Epithelial cell of esophagus (primary cell): ENCODE measurements around the gene DSCAML1.

Experiments
- DNase-seq: peaks from one replicate; pipeline ENCODE4 v3.0.0; 2010; ENCODE audit warnings: low read depth
- H3K4me3 ChIP-seq: 2 replicates; pipeline ENCODE4 v1.5.1; 2011; ENCODE audit warnings: mild to moderate bottlenecking, low read length, control low read depth
- TF ChIP-seq, protein P1 (sequence below): IDR thresholded peaks from 2 replicates; pipeline ENCODE4 v1.5.1; 2011; ENCODE audit warnings: low read depth, mild to moderate bottlenecking, low read length, control low read depth, inconsistent platforms; ENCODE audit not compliant: insufficient read depth; ENCODE audit errors: missing control alignments

The DSCAML1 gene

GRCh38 chr11:117424781-117425180 lies 372.2 kb downstream of the DSCAML1 start:
- DNase-seq = no peak

DNA sequence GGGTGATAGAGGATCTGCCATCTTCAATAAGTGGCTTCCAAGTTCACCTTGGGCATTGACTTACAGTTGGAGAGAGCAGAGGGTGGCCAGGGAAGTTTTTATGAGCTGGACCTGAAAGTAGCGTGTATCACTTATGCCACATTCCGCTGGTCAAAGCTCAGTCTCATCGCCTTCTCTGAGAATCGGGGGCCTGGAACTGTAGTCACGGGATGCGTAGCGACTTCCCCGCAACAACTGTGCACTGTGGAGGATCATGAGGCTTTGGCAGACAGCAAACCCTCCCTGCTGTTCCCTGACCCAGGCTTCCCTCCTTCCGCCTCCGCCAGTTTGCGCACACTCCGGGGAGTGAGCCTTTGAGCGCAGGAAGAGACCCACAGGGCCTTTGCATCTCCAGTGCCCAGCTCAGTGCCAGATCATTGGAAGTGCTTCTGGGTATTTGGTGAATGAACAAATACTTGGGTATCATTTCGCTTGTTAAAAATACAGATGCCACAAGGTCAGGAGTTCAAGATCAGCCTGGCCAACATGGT lies 373.9 kb downstream of the DSCAML1 start:
- no peak for DNase-seq
- TF ChIP-seq, protein P1, sequence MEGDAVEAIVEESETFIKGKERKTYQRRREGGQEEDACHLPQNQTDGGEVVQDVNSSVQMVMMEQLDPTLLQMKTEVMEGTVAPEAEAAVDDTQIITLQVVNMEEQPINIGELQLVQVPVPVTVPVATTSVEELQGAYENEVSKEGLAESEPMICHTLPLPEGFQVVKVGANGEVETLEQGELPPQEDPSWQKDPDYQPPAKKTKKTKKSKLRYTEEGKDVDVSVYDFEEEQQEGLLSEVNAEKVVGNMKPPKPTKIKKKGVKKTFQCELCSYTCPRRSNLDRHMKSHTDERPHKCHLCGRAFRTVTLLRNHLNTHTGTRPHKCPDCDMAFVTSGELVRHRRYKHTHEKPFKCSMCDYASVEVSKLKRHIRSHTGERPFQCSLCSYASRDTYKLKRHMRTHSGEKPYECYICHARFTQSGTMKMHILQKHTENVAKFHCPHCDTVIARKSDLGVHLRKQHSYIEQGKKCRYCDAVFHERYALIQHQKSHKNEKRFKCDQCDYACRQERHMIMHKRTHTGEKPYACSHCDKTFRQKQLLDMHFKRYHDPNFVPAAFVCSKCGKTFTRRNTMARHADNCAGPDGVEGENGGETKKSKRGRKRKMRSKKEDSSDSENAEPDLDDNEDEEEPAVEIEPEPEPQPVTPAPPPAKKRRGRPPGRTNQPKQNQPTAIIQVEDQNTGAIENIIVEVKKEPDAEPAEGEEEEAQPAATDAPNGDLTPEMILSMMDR = no peak
- H3K4me3 ChIP-seq = no peak overlapping the region

More at GRCh38 chr11:117424781-117425180, 372.2 kb downstream of the DSCAML1 start:
- TF ChIP-seq, protein P1 = no peak
- no peak overlapping the region for H3K4me3 ChIP-seq

DNA sequence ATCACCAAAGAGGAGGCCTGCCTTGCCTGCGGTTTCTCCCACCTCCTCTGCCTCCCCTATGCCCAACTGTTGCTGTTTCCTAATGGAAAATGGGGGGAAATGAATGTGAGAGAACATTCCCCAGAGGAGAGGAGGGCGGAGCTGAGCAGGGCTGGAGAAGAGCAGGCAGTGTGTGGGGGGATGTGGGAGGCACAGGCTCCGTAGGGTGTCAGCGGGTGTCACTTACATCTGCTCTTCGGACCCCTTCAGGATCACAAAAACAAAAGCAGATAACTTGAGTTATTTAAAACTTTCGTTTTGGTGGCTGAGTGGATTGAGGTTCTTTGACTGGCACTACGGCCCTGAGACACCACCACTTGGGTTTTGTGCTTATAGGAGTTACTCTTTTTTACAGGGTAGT lies 375.5 kb downstream of the DSCAML1 start:
- no peak for DNase-seq
- TF ChIP-seq, protein P1 = no peak
- H3K4me3 ChIP-seq = no peak overlapping the region

DNA sequence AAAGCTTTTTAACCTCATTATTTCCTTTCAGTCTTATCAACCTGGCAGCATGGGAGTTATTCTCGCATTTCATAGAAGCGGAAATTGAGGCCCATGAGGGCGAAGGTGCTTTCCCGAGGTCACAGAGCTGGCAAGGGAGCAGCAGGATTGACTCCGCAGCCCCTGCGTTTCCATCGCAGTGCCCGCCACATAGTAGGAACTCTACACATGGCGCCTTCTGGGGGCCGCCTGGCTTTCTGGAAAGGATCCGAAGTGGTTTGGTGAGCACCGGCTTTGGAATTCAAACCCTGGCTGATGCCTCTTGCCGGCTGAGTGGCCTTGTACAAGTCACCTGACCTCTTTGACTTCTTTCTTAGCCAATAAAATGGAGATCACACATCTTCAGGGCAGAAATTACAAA lies 376.0 kb downstream of the DSCAML1 start:
- no peak overlapping the region for H3K4me3 ChIP-seq
- DNase-seq = no peak
- TF ChIP-seq, protein P1 = no peak

- TF ChIP-seq, protein P1 = no peak
- no peak overlapping the region for H3K4me3 ChIP-seq
- no peak for DNase-seq
Measured at GRCh38 chr11:117420598-117420997, 376.4 kb downstream of the DSCAML1 start.

- no peak for DNase-seq
- TF ChIP-seq, protein P1 = no peak
- no peak overlapping the region for H3K4me3 ChIP-seq
Measured at GRCh38 chr11:117420143-117420485, 376.9 kb downstream of the DSCAML1 start.

DNA sequence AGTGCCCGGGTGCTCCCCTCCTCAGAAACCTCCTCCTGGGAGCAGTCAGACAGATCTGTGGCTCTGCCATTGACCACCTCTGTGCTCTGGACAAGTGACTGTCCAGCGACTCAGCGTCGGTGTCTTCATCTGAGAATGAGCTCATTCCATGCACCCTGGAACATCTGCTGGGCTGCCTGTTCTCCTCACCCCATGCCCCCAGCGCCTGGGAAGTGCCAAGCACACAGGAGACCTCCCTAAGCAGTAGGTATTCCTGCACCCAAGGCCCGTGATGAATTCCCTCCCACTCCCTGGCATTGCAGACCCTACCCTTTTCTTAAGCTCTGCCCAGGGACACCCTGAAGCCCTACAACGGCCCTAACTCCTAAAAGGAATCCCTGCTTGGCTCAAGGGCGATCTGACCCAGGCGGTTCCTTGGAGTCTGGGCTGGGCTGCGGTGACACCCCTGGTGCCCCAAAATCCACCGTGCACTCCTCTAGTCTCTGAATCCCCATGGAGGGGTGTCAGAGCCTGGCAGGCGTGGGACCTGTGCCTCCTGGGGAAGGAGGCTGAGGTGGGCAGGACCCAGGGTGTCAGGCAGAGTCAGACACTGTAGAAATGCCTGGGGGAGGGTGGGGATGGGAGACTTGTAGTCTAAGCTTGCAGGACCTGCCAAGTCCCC lies 377.4 kb downstream of the DSCAML1 start:
- no peak overlapping the region for H3K4me3 ChIP-seq
- TF ChIP-seq, protein P1 = no peak
- DNase-seq = peak; percentile 4
